Esophagus squamous epithelium (tissue), 5 donors: ENCODE data around the gene TGFBR3. TPM values are rescaled to one million over a fixed set of nuclear protein-coding genes. Genes with fewer than 3 reads are reported as not detected.
A peak's percentile ranks its signal among the peaks of the same experiment; 100 is the strongest.

ENCODE experiments used
- DNase-seq: peaks from one replicate; lab custom pipeline; 2025; lab: John Stamatoyannopoulos, UW
- H3K27ac ChIP-seq, 4 donors: fragments of 200-600 bp; sonication (generic); one replicate each; pipeline ENCODE4 v1.5.1; 2016 to 2019; ENCODE audit warnings: mild to moderate bottlenecking in 1 of 4
- H3K27me3 ChIP-seq, 4 donors: fragments of 200-600 bp; sonication (generic); 1 replicate in 3 of 4; 2 replicates in 1 of 4; pipeline versions ENCODE4 v1.5.1 to v1.6.0; 2017 to 2021; ENCODE audit warnings: antibody characterized with exemption in 1 of 4
- H3K36me3 ChIP-seq, 3 donors: fragments of 200-600 bp; sonication (generic); one replicate each; pipeline ENCODE4 v1.5.1; 2016 to 2019
- H3K4me1 ChIP-seq, 3 donors: fragments of 200-600 bp; sonication (generic); one replicate each; pipeline ENCODE4 v1.5.1; 2017 to 2019
- H3K4me3 ChIP-seq, 4 donors: fragments of 200-600 bp; sonication (generic); 1 replicate in 3 of 4; 2 replicates in 1 of 4; pipeline ENCODE4 v1.5.1; 2016 to 2019; ENCODE audit warnings: mild to moderate bottlenecking in 2 of 4, moderate library complexity in 1 of 4
- H3K9me3 ChIP-seq, 3 donors: fragments of 200-600 bp; sonication (generic); one replicate each; pipeline ENCODE4 v1.5.1; 2016 to 2019
- POLR2A ChIP-seq, 4 donors: fragments of 450-650 bp; IDR thresholded peaks; one replicate each; pipeline ENCODE4 v1.6.1; 2017; ENCODE audit warnings: antibody characterized with exemption in 4 of 4, mild to moderate bottlenecking in 4 of 4, moderate library complexity in 3 of 4
- WGBS, 2 donors: methylation state at CpG; one replicate each; pipeline ENCODE4 v1.1.5; 2018; 5-methylcytosine and 5-hydroxymethylcytosine counted together
- intact Hi-C: fragments of 100-400 bp; cut with DNase I; formaldehyde crosslinking; loops from one replicate; pipeline ENCODE4 v1.15.0; 2022
- total RNA-seq, 4 donors: library from RNA; depleted of rRNA; stranded (reverse); fragments of >200 nt; gene quantifications; one replicate each; pipeline ENCODE4 v1.1.0, GENCODE V29; 2016
- TF ChIP-seq, protein P1 (sequence below), 6 experiments: fragments of 450-650 bp in 4 of 6; fragments of 200-600 bp in 2 of 6; sonication (generic) in 2 of 6; IDR thresholded peaks; one replicate each; pipeline ENCODE4 v1.5.1; 2016 to 2019; ENCODE audit warnings: antibody characterized with exemption in 6 of 6, mild to moderate bottlenecking in 4 of 6, moderate library complexity in 4 of 6
- donor health status: DM: yes; HTN: yes; CAD: no.

TGFBR3 gene
- total RNA-seq, 4 donors from 2014 or later, result 11.3 to 119 (median 30.7) TPM

DNA sequence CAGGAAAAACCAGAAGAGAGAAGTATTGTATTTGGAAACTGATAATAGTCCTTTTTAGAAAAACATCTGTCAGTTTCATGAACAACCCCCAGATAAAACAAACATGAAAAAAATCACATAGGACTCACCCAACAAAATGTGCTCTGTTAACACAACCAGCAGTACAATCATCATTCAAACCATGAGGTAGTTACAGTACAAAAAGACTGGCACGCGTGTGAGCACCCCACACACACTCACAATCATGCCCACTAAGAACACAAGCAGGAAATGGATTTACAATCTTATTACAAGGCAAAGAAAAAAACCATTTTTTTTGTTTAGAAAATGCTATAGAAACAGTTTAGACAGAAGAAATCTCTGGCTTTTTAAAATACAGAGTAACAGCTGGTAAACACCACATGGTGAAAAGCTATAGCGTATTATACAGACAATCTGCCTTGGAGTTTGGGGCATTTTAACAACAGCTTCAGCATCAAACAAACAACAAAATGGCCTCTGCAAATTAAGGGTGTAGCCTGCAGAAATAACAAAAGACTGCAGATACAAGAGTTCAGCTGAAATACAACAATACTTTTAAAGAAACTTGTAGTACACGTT lies 205.3 kb downstream of the TGFBR3 start:
- intact Hi-C loops, result no loop called here
- no peak for DNase-seq
- Histone ChIP-seq H3K27ac (no peak overlapping the region), H3K9me3 (no peaks in the 10 kb centered on the region), H3K4me3 (no peak overlapping the region), H3K27me3 (no peaks in the 10 kb centered on the region), H3K4me1 (peaks cover 9 to 30% (median 15%) of the 10 kb centered on the region in 3 donors), H3K36me3 (peaks cover 0 to 17% (median 0%) of the 10 kb centered on the region in 3 donors)
- 85 to 93% methylated on average over 4 of the region's 4 CpGs for WGBS, 2 donors
- no peak for TF ChIP-seq POLR2A (IDR thresholded peaks at IDR 0.05)
- TF ChIP-seq, protein P1, sequence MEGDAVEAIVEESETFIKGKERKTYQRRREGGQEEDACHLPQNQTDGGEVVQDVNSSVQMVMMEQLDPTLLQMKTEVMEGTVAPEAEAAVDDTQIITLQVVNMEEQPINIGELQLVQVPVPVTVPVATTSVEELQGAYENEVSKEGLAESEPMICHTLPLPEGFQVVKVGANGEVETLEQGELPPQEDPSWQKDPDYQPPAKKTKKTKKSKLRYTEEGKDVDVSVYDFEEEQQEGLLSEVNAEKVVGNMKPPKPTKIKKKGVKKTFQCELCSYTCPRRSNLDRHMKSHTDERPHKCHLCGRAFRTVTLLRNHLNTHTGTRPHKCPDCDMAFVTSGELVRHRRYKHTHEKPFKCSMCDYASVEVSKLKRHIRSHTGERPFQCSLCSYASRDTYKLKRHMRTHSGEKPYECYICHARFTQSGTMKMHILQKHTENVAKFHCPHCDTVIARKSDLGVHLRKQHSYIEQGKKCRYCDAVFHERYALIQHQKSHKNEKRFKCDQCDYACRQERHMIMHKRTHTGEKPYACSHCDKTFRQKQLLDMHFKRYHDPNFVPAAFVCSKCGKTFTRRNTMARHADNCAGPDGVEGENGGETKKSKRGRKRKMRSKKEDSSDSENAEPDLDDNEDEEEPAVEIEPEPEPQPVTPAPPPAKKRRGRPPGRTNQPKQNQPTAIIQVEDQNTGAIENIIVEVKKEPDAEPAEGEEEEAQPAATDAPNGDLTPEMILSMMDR (IDR thresholded peaks at IDR 0.05), result no peak

- TF ChIP-seq POLR2A (IDR thresholded peaks at IDR 0.05), result no peak
- TF ChIP-seq, protein P1 (IDR thresholded peaks at IDR 0.05), result no peak
- Histone ChIP-seq H3K27ac (no peak overlapping the region), H3K27me3 (no peaks in the 10 kb centered on the region), H3K9me3 (no peaks in the 10 kb centered on the region), H3K4me3 (no peak overlapping the region), H3K4me1 (peaks cover 0 to 18% (median 5%) of the 10 kb centered on the region in 3 donors), H3K36me3 (peaks cover 0 to 17% (median 0%) of the 10 kb centered on the region in 3 donors)
- DNase-seq, result no peak
- intact Hi-C loops, result no loop called here
- 93 to 100% methylated on average over 4 of the region's 4 CpGs for WGBS, 2 donors
These were observed 206.5 kb downstream of the TGFBR3 start for GRCh38 chr1:91679446-91679845.

GRCh38 chr1:91676030-91676429 lies 209.9 kb downstream of the TGFBR3 start:
- DNase-seq, result no peak
- H3K27ac ChIP-seq, result no peak overlapping the region
- no peaks in the 10 kb centered on the region for H3K36me3 ChIP-seq
- no peak for TF ChIP-seq POLR2A (IDR thresholded peaks at IDR 0.05)
- TF ChIP-seq, protein P1 (IDR thresholded peaks at IDR 0.05), result no peak
- intact Hi-C loops, result no loop called here
- H3K4me1 ChIP-seq, result no peaks in the 10 kb centered on the region
- 80 to 100% methylated on average over 2 of the region's 2 CpGs for WGBS, 2 donors
- no peaks in the 10 kb centered on the region for H3K9me3 ChIP-seq
- H3K27me3 ChIP-seq, result no peaks in the 10 kb centered on the region
- H3K4me3 ChIP-seq, result no peak overlapping the region

DNA sequence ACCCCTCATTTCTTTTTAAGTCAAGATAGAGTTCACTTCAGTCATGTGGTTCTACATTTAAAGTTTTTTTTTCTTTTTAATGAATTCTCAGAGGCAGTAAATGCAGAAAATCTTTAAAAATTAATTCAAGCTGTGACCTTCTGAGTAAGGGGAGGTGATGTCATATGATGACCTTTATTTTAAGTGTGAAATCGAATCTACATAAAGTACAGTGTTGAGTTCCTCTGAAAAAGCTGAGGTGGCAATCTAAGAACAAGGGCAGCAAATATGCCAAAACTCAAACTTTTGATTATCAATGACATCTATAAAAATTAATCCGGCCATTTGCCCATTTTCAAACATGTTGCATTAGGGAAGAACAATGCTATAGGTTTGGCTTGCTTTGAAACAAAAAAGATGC lies 211.8 kb downstream of the TGFBR3 start:
- intact Hi-C loops, result no loop called here
- 84 to 85% methylated on average over 2 of the region's 2 CpGs for WGBS, 2 donors
- Histone ChIP-seq H3K4me1 (no peaks in the 10 kb centered on the region), H3K4me3 (no peak overlapping the region), H3K36me3 (no peaks in the 10 kb centered on the region), H3K27ac (peak overlapping the region in 1 of 4 donors; percentile 18), H3K27me3 (no peaks in the 10 kb centered on the region), H3K9me3 (no peaks in the 10 kb centered on the region)
- no peak for DNase-seq
- TF ChIP-seq POLR2A (IDR thresholded peaks at IDR 0.05), result no peak
- TF ChIP-seq, protein P1 (IDR thresholded peaks at IDR 0.05), result no peak

- 68 to 70% methylated on average over 3 of the region's 3 CpGs for WGBS, 2 donors
These were observed 212.3 kb downstream of the TGFBR3 start for GRCh38 chr1:91673613-91674012.

More at GRCh38 chr1:91673613-91674012, 212.3 kb downstream of the TGFBR3 start:
- Histone ChIP-seq H3K27me3 (no peaks in the 10 kb centered on the region), H3K9me3 (no peaks in the 10 kb centered on the region), H3K27ac (peak overlapping the region in 1 of 4 donors; percentile 18), H3K36me3 (no peaks in the 10 kb centered on the region), H3K4me1 (no peaks in the 10 kb centered on the region), H3K4me3 (no peak overlapping the region)
- DNase-seq, result no peak
- no peak for TF ChIP-seq POLR2A (IDR thresholded peaks at IDR 0.05)
- TF ChIP-seq, protein P1 (IDR thresholded peaks at IDR 0.05), result no peak
- intact Hi-C loops, result no loop called here
